PC-9 (cell line): ENCODE results near the gene EMC6.

Experiments
- EZH2 ChIP-seq: fragments of 200-600 bp; sonication (generic); IDR thresholded peaks from 2 replicates; pipeline ENCODE4 v1.8.0; 2017; ENCODE audit warnings: antibody characterized with exemption, low read depth
- TF ChIP-seq, protein P1 (sequence below): fragments of 200-600 bp; sonication (generic); conservative IDR thresholded peaks from 2 replicates; pipeline ENCODE4 v1.6.1; 2017; ENCODE audit warnings: mixed run types, antibody characterized with exemption, mild to moderate bottlenecking, moderate library complexity

DNA sequence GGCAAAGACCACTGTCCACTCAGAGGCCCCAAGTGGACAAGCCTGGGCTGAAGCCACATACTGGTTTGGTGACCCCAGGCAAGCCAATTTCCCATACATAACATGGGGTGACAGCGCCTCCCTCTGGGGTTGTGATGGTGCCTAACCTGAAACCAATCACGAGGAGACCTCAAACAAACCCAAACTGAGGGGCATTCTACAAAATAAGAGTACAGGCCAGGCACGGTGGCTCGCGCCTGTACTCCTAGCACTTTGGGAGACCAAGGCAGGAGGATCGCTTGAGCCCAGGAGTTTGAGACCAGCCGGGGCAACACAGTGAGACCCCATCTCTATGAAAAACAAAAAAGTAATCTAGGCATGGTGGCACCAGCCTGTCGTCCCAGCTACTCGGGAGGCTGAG, 23.7 kb downstream of the EMC6 start:
- TF ChIP-seq, protein P1, sequence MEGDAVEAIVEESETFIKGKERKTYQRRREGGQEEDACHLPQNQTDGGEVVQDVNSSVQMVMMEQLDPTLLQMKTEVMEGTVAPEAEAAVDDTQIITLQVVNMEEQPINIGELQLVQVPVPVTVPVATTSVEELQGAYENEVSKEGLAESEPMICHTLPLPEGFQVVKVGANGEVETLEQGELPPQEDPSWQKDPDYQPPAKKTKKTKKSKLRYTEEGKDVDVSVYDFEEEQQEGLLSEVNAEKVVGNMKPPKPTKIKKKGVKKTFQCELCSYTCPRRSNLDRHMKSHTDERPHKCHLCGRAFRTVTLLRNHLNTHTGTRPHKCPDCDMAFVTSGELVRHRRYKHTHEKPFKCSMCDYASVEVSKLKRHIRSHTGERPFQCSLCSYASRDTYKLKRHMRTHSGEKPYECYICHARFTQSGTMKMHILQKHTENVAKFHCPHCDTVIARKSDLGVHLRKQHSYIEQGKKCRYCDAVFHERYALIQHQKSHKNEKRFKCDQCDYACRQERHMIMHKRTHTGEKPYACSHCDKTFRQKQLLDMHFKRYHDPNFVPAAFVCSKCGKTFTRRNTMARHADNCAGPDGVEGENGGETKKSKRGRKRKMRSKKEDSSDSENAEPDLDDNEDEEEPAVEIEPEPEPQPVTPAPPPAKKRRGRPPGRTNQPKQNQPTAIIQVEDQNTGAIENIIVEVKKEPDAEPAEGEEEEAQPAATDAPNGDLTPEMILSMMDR, result no peak
- TF ChIP-seq EZH2, result no peak
